Measurements from ENCODE around the gene ZMYND11. TPM values are rescaled to one million over a fixed set of nuclear protein-coding genes. Genes with fewer than 3 reads are reported as not detected.

The ZMYND11 gene
- total and polyA plus RNA-seq, 2 of the 8 experiments (the other 6 are each of a cell fraction or from before 2014, with no cell fraction given), result 7.5 to 26.6 TPM

DNA sequence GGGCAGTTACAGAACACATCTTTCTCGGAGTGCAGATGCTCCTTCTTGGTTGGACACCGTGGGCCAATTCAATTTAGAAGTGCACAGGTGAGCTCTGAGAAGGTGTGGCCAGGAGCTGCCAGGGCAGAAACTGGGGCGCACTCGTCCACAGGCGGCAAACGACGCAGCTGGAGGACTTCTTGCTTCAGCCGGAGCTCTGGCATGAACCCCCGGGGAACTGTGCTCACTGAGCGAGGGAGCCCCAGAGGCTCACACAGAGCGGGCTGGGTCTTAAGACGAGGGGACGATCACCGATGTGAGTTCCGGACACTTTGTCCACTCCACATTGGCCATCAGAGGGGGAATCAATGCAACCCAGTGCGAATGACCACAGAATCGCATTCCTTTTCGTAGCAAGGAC is 140.4 kb downstream of the ZMYND11 start (continued):
- TF ChIP-seq, protein P1, sequence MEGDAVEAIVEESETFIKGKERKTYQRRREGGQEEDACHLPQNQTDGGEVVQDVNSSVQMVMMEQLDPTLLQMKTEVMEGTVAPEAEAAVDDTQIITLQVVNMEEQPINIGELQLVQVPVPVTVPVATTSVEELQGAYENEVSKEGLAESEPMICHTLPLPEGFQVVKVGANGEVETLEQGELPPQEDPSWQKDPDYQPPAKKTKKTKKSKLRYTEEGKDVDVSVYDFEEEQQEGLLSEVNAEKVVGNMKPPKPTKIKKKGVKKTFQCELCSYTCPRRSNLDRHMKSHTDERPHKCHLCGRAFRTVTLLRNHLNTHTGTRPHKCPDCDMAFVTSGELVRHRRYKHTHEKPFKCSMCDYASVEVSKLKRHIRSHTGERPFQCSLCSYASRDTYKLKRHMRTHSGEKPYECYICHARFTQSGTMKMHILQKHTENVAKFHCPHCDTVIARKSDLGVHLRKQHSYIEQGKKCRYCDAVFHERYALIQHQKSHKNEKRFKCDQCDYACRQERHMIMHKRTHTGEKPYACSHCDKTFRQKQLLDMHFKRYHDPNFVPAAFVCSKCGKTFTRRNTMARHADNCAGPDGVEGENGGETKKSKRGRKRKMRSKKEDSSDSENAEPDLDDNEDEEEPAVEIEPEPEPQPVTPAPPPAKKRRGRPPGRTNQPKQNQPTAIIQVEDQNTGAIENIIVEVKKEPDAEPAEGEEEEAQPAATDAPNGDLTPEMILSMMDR (IDR thresholded peaks at IDR 0.05; ENCODE audit: control extremely low read depth in 1 of 3, insufficient read depth in 1 of 3, low read depth in 1 of 3, low read length in 3 of 3), result no peak
- TF ChIP-seq SIN3A (conservative IDR thresholded peaks at IDR 0.05 in 1 of 2, IDR thresholded peaks at IDR 0.05 in 1 of 2; ENCODE audit: low read depth in 1 of 2, low read length in 2 of 2) (no peak), SP4 (IDR thresholded peaks at IDR 0.05; ENCODE audit: low read length) (no peak), CHD2 (IDR thresholded peaks at IDR 0.05; ENCODE audit: low read length) (no peak), RNF2 (IDR thresholded peaks at IDR 0.05; ENCODE audit: borderline replicate concordance, low read depth, low read length, missing control alignments, poor library complexity, severe bottlenecking) (no peak), JUN (IDR thresholded peaks at IDR 0.05; ENCODE audit: low read depth, low read length) (no peak), JUND (IDR thresholded peaks at IDR 0.05; ENCODE audit: low read length) (no peak)
